ENCODE data around the gene TMEM72. TPM values are rescaled to one million over a fixed set of nuclear protein-coding genes. Genes with fewer than 3 reads are reported as not detected.
"Not testable (repeated sequence)": the region's sequence is repeated elsewhere in the genome, so short reads cannot be mapped to it uniquely, and the experiment has no call there.

The TMEM72 gene
- not detected for polyA plus RNA-seq (2013, experiment 1 of 2; ENCODE audit: insufficient read length)
- 0.37 TPM for polyA plus RNA-seq (2013, experiment 2 of 2; ENCODE audit: insufficient read length)

GRCh38 chr10:44911081-44911540 is at the start of gene TMEM72:
Gene TMEM72, plus strand, starts transcription at chr10:44911337. Its CDS starts 176 bp downstream, at chr10:44911513.
- no peak for DNase-seq

GRCh38 chr10:44862006-44862751 is 49.0 kb upstream of the TMEM72 start:
- DNase-seq, result no peak

- no peak for DNase-seq
Observed at GRCh38 chr10:44862924-44863323, 48.2 kb upstream of the TMEM72 start.

- DNase-seq, result no peak
Observed at GRCh38 chr10:44863344-44864047, 47.6 kb upstream of the TMEM72 start.

GRCh38 chr10:44864051-44864450 is 47.1 kb upstream of the TMEM72 start:
- DNase-seq, result no peak

GRCh38 chr10:44864637-44865288 is 46.4 kb upstream of the TMEM72 start:
- peak; percentile 87 for DNase-seq

- no peak for DNase-seq
Observed at GRCh38 chr10:44865289-44865671, 45.9 kb upstream of the TMEM72 start.

GRCh38 chr10:44866367-44866766 is 44.8 kb upstream of the TMEM72 start:
- not testable (repeated sequence) for DNase-seq

- no peak for DNase-seq
Observed at GRCh38 chr10:44870031-44870430, 41.1 kb upstream of the TMEM72 start.

GRCh38 chr10:44873160-44873559 is 38.0 kb upstream of the TMEM72 start:
- peak; percentile 85 for DNase-seq

- DNase-seq, result peak; percentile 58
Observed at GRCh38 chr10:44874166-44874565, 37.0 kb upstream of the TMEM72 start.

- peak; percentile 87 for DNase-seq
Observed at GRCh38 chr10:44878706-44879530, 32.2 kb upstream of the TMEM72 start.

GRCh38 chr10:44879531-44879899 is 31.6 kb upstream of the TMEM72 start:
- DNase-seq, result no peak

- DNase-seq, result no peak
Observed at GRCh38 chr10:44880090-44880715, 30.9 kb upstream of the TMEM72 start.

- no peak for DNase-seq
Observed at GRCh38 chr10:44881649-44882048, 29.5 kb upstream of the TMEM72 start.

GRCh38 chr10:44882166-44882720 is 28.9 kb upstream of the TMEM72 start:
- no peak for DNase-seq

GRCh38 chr10:44883593-44884331 is 27.4 kb upstream of the TMEM72 start:
- DNase-seq, result no peak

GRCh38 chr10:44885710-44886109 is 25.4 kb upstream of the TMEM72 start:
- DNase-seq, result no peak

- DNase-seq, result no peak
Observed at GRCh38 chr10:44886966-44887365, 24.2 kb upstream of the TMEM72 start.

GRCh38 chr10:44888886-44889285 is 22.3 kb upstream of the TMEM72 start:
- DNase-seq, result no peak

GRCh38 chr10:44889834-44890233 is 21.3 kb upstream of the TMEM72 start:
- no peak for DNase-seq
